ENCODE data around the gene KCNQ2.

Gene KCNQ2

GRCh38 chr20:63403403-63404105 is 68.9 kb downstream of the KCNQ2 start:
- no peak for DNase-seq (ENCODE audit: low read depth in 2 of 2)

- no peak for DNase-seq (ENCODE audit: low read depth in 2 of 2)
These were observed 69.6 kb downstream of the KCNQ2 start for GRCh38 chr20:63402860-63403220.

- DNase-seq (ENCODE audit: low read depth in 2 of 2), result no peak
These were observed 70.1 kb downstream of the KCNQ2 start for GRCh38 chr20:63402181-63402859.

- no peak for DNase-seq (ENCODE audit: low read depth in 2 of 2)
These were observed 70.9 kb downstream of the KCNQ2 start for GRCh38 chr20:63401384-63402110.

GRCh38 chr20:63400486-63401210 is 71.8 kb downstream of the KCNQ2 start:
- no peak for DNase-seq (ENCODE audit: low read depth in 2 of 2)

- DNase-seq (ENCODE audit: low read depth in 2 of 2), result no peak
These were observed 72.7 kb downstream of the KCNQ2 start for GRCh38 chr20:63399596-63400375.

GRCh38 chr20:63398744-63399514 is 73.5 kb downstream of the KCNQ2 start:
- no peak for DNase-seq (ENCODE audit: low read depth in 2 of 2)

- no peak for DNase-seq (ENCODE audit: low read depth in 2 of 2)
These were observed 74.5 kb downstream of the KCNQ2 start for GRCh38 chr20:63397946-63398450.

GRCh38 chr20:63397155-63397843 is 75.2 kb downstream of the KCNQ2 start:
- DNase-seq (ENCODE audit: low read depth in 2 of 2), result no peak

GRCh38 chr20:63396300-63396699 is 76.2 kb downstream of the KCNQ2 start:
- DNase-seq (ENCODE audit: low read depth in 2 of 2), result no peak

GRCh38 chr20:63395723-63396122 is 76.7 kb downstream of the KCNQ2 start:
- no peak for DNase-seq (ENCODE audit: low read depth in 2 of 2)

- DNase-seq (ENCODE audit: low read depth in 2 of 2), result no peak
These were observed 77.5 kb downstream of the KCNQ2 start for GRCh38 chr20:63394920-63395455.

- DNase-seq (ENCODE audit: low read depth in 2 of 2), result no peak
These were observed 78.2 kb downstream of the KCNQ2 start for GRCh38 chr20:63394069-63394919.

- no peak for DNase-seq (ENCODE audit: low read depth in 2 of 2)
These were observed 78.9 kb downstream of the KCNQ2 start for GRCh38 chr20:63393566-63393965.

GRCh38 chr20:63392465-63393365 is 79.7 kb downstream of the KCNQ2 start:
- no peak for DNase-seq (ENCODE audit: low read depth in 2 of 2)

- no peak for DNase-seq (ENCODE audit: low read depth in 2 of 2)
These were observed 84.5 kb downstream of the KCNQ2 start for GRCh38 chr20:63387917-63388316.

- no peak for DNase-seq (ENCODE audit: low read depth in 2 of 2)
These were observed 85.1 kb downstream of the KCNQ2 start for GRCh38 chr20:63387393-63387792.

GRCh38 chr20:63386491-63386890 is 86.0 kb downstream of the KCNQ2 start:
- no peak for DNase-seq (ENCODE audit: low read depth in 2 of 2)

Measured in stimulated activated CD4-positive, alpha-beta T cell treated with anti-CD3 and anti-CD28 coated beads, Interleukin-4, amount 100 ng/mL, for 48 hours (primary cell).